AG04450 (cell line): ENCODE measurements around the gene BANP. TPM values are rescaled to one million over a fixed set of nuclear protein-coding genes. Genes with fewer than 3 reads are reported as not detected.
"Not testable (repeated sequence)": the region's sequence is repeated elsewhere in the genome, so short reads cannot be mapped to it uniquely, and the experiment has no call there.

Experiments
- CTCF ChIA-PET: fragments of 300-600, 350-600 bp; formaldehyde crosslinking; extraction: SDS; loops from one replicate; lab custom pipeline; 2022; ENCODE audit warnings: antibody characterized with exemption, inconsistent platforms; lab: Charles Lee
- POLR2A ChIA-PET: fragments of 350-600 bp; formaldehyde crosslinking; extraction: SDS; loops from one replicate; lab custom pipeline; 2021; ENCODE audit warnings: antibody characterized with exemption, inconsistent platforms; lab: Yijun Ruan, JAX
- DNase-seq: peaks from one replicate; pipeline ENCODE4 v3.0.0-alpha.2; 2011; ENCODE audit warnings: low read depth, low spot score
- H3K27ac ChIP-seq: one replicate; pipeline ENCODE4 v1.5.1; 2012; ENCODE audit warnings: low read depth, low read length, control low read depth
- H3K27me3 ChIP-seq: one replicate; pipeline ENCODE4 v1.6.0; 2012; ENCODE audit warnings: low read length; ENCODE audit not compliant: control insufficient read depth, insufficient read depth
- H3K4me3 ChIP-seq: 2 replicates; pipeline ENCODE4 v1.5.1; 2011; ENCODE audit warnings: mild to moderate bottlenecking, low read depth, low read length, control low read depth
- H3K9me3 ChIP-seq: 2 replicates; pipeline ENCODE4 v1.5.1; 2012; ENCODE audit warnings: low read length; ENCODE audit not compliant: control insufficient read depth, insufficient read depth
- CTCF ChIP-seq: IDR thresholded peaks from 2 replicates; pipeline ENCODE4 v1.5.1; 2011; ENCODE audit warnings: low read depth, low read length, control low read depth, inconsistent platforms
- polyA plus RNA-seq: library from polyadenylated mRNA; depleted of rRNA; stranded (reverse); fragments of >200 nt; gene quantifications from 2 replicates; pipeline ENCODE4 v1.2.3, GENCODE V29; 2011

The BANP gene
- polyA plus RNA-seq, 1 experiment, result 18.6 TPM

- Histone ChIP-seq H3K9me3 (no peaks in the 10 kb centered on the region; the same call in 1 of the 2 replicates), H3K27ac (no peak overlapping the region), H3K27me3 (no peaks in the 10 kb centered on the region), H3K4me3 (no peak overlapping the region)
- ChIA-PET CTCF (no interaction called here), POLR2A (no interaction called here)
- TF ChIP-seq CTCF, result no peak
- DNase-seq, result no peak
Measured at GRCh38 chr16:88019821-88020515, 68.7 kb downstream of the BANP start.

GRCh38 chr16:88020516-88020885, 69.3 kb downstream of the BANP start:
- H3K9me3 ChIP-seq, result no peaks in the 10 kb centered on the region; the same call in 1 of the 2 replicates
- ChIA-PET CTCF (no interaction called here), POLR2A (no interaction called here)
- no peaks in the 10 kb centered on the region for H3K27me3 ChIP-seq
- no peak for TF ChIP-seq CTCF
- H3K27ac ChIP-seq, result no peak overlapping the region
- H3K4me3 ChIP-seq, result no peak overlapping the region
- no peak for DNase-seq

GRCh38 chr16:88021041-88021970, 70.1 kb downstream of the BANP start:
- CTCF ChIA-PET, H3K27ac ChIP-seq, H3K9me3 ChIP-seq, H3K27me3 ChIP-seq, POLR2A ChIA-PET, DNase-seq, H3K4me3 ChIP-seq: not testable (repeated sequence)

GRCh38 chr16:88022076-88023042, 71.1 kb downstream of the BANP start:
- Histone ChIP-seq H3K27me3 (no peaks in the 10 kb centered on the region), H3K27ac (no peak overlapping the region), H3K9me3 (no peaks in the 10 kb centered on the region; the same call in 1 of the 2 replicates), H3K4me3 (no peak overlapping the region)
- POLR2A ChIA-PET, result no interaction called here
- DNase-seq, result no peak
- no peak for TF ChIP-seq CTCF
- CTCF ChIA-PET, result no interaction called here

- no peak for TF ChIP-seq CTCF
- DNase-seq, result no peak
- ChIA-PET CTCF (no interaction called here), POLR2A (interaction anchor here (0.6 kb wide), 1 partner anchor 81 kb away, joined by 3 read pairs; no protein-coding TSS in a partner anchor)
- H3K27me3 ChIP-seq, result no peaks in the 10 kb centered on the region
- no peak overlapping the region for H3K27ac ChIP-seq
- H3K4me3 ChIP-seq, result no peak overlapping the region
- H3K9me3 ChIP-seq, result no peaks in the 10 kb centered on the region; the same call in 1 of the 2 replicates
Measured at GRCh38 chr16:88023366-88023765, 72.1 kb downstream of the BANP start.
